ENCODE results near the gene PCDH8.

PCDH8 gene

GRCh38 chr13:52885141-52885540, 36.7 kb upstream of the PCDH8 start:
- Histone ChIP-seq H3K4me3 (no peak overlapping the region), H3K27ac (no peak overlapping the region)
- TF ChIP-seq CTCF (IDR thresholded peaks at IDR 0.05): no peak
- no peak for DNase-seq (ENCODE audit: low spot score)

GRCh38 chr13:52884429-52885010, 36.1 kb upstream of the PCDH8 start:
- Histone ChIP-seq H3K27ac (no peak overlapping the region), H3K4me3 (no peak overlapping the region)
- TF ChIP-seq CTCF (IDR thresholded peaks at IDR 0.05): no peak
- no peak for DNase-seq (ENCODE audit: low spot score)

- no peak overlapping the region for H3K27ac ChIP-seq
- no peak overlapping the region for H3K4me3 ChIP-seq
- no peak for TF ChIP-seq CTCF (IDR thresholded peaks at IDR 0.05)
- no peak for DNase-seq (ENCODE audit: low spot score)
These were observed 34.3 kb upstream of the PCDH8 start for GRCh38 chr13:52882785-52883184.

GRCh38 chr13:52879950-52880741, 31.7 kb upstream of the PCDH8 start:
- no peak for DNase-seq (ENCODE audit: low spot score)
- no peak overlapping the region for H3K4me3 ChIP-seq
- no peak overlapping the region for H3K27ac ChIP-seq
- no peak for TF ChIP-seq CTCF (IDR thresholded peaks at IDR 0.05)

- H3K4me3 ChIP-seq: no peak overlapping the region
- no peak for DNase-seq (ENCODE audit: low spot score)
- no peak overlapping the region for H3K27ac ChIP-seq
- TF ChIP-seq CTCF (IDR thresholded peaks at IDR 0.05): no peak
These were observed 30.4 kb upstream of the PCDH8 start for GRCh38 chr13:52878831-52879230.

- no peak for DNase-seq (ENCODE audit: low spot score)
- Histone ChIP-seq H3K27ac (no peak overlapping the region), H3K4me3 (no peak overlapping the region)
- no peak for TF ChIP-seq CTCF (IDR thresholded peaks at IDR 0.05)
These were observed 21.7 kb upstream of the PCDH8 start for GRCh38 chr13:52870143-52870542.

GRCh38 chr13:52869621-52870020, 21.2 kb upstream of the PCDH8 start:
- DNase-seq (ENCODE audit: low spot score): no peak
- H3K4me3 ChIP-seq: no peak overlapping the region
- TF ChIP-seq CTCF (IDR thresholded peaks at IDR 0.05): no peak
- no peak overlapping the region for H3K27ac ChIP-seq
